Mammary epithelial cell (primary cell): ENCODE data around the gene SMAD6.

Experiments
- CTCF ChIP-seq, 2 donors: IDR thresholded peaks in 1 of 2; conservative IDR thresholded peaks in 1 of 2; 2 replicates each; pipeline ENCODE4 v1.5.1; 2011 to 2012; ENCODE audit warnings: inconsistent platforms in 2 of 2, low read length in 2 of 2, mild to moderate bottlenecking in 2 of 2, control low read depth in 1 of 2, low read depth in 1 of 2; ENCODE audit not compliant: insufficient read depth in 1 of 2; ENCODE audit errors: extremely low read depth in 1 of 2
- EZH2 ChIP-seq: IDR thresholded peaks from 2 replicates; pipeline ENCODE4 v1.6.1; 2012; ENCODE audit warnings: low read length, inconsistent platforms, borderline replicate concordance

DNA sequence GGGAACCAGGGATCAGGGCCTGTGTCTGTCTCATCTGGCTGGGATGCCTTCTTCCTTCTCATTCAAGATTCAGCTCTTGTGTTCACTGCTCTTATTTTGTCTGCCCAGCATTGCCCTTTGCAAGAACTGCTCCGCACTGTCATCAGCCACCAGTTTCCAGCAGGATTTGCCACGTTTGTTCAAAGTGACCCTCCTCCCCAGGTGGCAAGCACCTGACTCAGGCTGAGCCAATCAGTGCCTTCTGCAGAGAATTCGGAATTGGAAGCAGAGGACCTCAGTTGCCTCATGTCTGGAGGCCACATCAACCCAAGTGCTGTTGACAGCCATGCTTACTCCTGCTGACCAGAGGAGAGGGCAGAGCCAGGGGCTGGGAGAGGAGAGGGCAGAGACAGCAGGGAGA lies 124.5 kb downstream of the SMAD6 start:
- TF ChIP-seq CTCF (conservative IDR thresholded peaks at IDR 0.05 in 1 of 2, IDR thresholded peaks at IDR 0.05 in 1 of 2; ENCODE audit: extremely low read depth in 1 of 2, insufficient read depth in 1 of 2, low read depth in 1 of 2, low read length in 2 of 2) (no peak), EZH2 (no peak)
